Fibroblast of pulmonary artery (primary cell): ENCODE measurements around the gene ZIC1.

Experiments
- DNase-seq: peaks from one replicate; pipeline ENCODE4 v3.0.0-alpha.2; 2010; ENCODE audit warnings: low read depth
- H3K4me3 ChIP-seq: replicated peaks from 2 replicates; pipeline ENCODE4 v1.5.1; 2011; ENCODE audit warnings: low read depth, mild to moderate bottlenecking, control low read depth, low read length, moderate library complexity
- TF ChIP-seq, protein P1 (sequence below): IDR thresholded peaks from 2 replicates; pipeline ENCODE4 v1.5.1; 2011; ENCODE audit warnings: mild to moderate bottlenecking, control low read depth, low read length, inconsistent platforms; ENCODE audit errors: missing control alignments

The ZIC1 gene

DNA sequence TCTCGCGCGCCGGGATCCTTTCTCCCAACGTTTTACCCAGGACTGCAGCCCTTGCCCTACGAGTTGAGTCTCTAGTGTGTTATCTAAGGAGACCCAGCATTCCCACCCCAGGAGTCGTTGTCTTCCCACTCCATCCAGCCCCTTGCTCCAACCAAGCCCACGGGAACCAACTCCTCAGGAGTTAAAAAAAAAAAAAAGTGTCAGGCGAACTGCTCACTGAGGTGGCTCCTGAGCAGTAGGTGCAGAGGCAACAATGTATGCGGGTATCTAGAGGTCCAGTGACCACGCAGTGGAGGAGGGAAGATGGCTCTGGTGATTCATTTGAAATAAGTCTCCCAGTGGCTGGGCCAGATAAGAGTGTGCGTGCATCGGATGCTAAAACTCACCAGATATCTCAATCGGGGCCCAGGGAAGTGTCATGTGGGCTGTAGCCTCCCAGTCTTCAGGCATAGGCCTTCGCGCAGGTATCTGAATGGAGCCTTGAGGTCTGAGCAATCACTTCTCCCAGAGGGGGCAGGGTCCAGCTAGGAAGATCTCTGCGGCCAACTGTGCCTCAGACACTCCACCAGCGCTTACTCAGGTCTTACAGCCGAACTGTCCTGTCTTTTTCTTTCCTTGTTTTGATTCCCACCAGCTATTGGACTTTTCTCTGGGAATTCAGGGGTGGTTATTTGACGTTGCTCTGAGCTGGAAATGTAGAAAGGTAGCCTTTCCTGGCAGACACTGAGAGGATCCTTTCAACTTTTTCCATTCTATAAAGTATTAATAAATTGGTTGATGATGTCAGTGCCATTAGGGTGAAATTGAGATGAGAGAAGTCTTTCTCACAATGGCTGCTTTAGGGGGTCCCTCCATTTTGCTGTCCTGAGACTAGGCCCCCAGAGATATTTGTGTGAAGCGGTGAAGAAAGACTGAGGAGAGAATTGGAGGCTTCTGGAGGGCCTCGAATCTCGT lies 23.8 kb upstream of the ZIC1 start:
- H3K4me3 ChIP-seq: no peak overlapping the region
- DNase-seq: no peak
- TF ChIP-seq, protein P1, sequence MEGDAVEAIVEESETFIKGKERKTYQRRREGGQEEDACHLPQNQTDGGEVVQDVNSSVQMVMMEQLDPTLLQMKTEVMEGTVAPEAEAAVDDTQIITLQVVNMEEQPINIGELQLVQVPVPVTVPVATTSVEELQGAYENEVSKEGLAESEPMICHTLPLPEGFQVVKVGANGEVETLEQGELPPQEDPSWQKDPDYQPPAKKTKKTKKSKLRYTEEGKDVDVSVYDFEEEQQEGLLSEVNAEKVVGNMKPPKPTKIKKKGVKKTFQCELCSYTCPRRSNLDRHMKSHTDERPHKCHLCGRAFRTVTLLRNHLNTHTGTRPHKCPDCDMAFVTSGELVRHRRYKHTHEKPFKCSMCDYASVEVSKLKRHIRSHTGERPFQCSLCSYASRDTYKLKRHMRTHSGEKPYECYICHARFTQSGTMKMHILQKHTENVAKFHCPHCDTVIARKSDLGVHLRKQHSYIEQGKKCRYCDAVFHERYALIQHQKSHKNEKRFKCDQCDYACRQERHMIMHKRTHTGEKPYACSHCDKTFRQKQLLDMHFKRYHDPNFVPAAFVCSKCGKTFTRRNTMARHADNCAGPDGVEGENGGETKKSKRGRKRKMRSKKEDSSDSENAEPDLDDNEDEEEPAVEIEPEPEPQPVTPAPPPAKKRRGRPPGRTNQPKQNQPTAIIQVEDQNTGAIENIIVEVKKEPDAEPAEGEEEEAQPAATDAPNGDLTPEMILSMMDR: no peak

DNA sequence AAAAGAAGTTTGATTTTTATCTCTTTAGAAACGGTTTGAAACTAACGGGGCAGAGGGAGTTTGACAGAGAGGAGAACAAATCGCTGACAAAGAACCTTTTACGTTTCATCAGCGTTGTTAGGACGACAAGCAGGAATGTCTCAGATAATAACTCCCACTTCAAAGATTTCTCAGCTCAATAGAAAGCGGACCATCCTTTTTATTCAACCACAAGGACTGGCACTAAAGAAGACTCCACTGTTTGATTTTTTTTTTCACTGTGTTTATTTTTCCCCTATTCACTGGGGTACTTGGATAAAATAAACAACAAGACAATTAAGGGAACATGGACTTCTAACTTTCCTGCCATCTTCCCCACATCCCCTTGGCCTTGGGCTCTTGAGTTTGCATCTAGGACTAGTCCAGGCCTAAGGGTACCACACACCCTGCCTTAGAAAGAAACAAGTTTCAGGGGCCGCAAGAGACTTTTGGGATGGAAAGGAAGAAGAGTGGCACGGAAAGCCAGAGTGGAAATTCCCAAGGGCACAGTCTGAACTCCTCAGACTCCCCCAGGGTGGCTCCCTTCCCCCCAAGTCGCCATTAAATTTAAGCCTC lies 21.8 kb upstream of the ZIC1 start:
- DNase-seq: no peak
- TF ChIP-seq, protein P1: no peak
- H3K4me3 ChIP-seq: no peak overlapping the region

DNA sequence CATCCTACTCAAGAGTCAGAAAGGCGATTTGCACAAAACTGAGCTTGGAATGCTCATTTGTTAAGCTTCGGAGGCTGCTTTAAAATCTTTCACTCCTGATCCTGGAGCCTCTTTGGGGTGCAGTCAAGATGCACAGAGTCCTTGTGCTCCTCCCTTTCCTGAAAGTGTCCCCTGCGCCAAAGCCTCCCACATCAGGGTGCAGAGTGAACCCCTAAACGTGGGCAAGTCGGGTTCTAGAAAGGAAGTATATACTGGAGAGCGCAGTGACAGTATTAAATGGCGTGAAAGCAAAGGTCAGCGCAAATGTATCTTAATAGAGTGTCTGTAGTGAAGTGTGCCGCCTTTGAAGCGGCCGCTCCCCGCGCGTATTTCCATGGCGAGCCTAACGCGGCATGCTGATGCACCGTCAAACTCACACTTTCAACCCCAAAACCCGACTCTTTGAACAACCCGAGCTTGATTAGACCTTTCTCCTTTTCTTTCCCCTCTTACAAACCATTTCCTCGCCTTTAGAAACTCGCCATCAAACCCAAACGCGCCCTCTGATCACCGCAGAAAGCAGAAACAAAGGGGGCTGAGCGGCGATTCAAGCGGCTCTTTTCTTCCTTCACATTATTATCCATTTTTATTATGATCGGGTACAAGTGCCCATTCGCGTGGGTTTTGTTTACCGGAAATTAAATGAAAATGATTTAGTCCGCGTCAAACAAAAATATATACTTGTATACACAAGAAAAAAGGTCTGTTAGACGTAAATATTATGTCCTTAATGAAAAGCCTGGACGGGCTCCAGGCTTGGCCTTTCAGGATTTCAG lies 21.1 kb upstream of the ZIC1 start:
- no peak overlapping the region for H3K4me3 ChIP-seq
- no peak for DNase-seq
- TF ChIP-seq, protein P1: no peak

DNA sequence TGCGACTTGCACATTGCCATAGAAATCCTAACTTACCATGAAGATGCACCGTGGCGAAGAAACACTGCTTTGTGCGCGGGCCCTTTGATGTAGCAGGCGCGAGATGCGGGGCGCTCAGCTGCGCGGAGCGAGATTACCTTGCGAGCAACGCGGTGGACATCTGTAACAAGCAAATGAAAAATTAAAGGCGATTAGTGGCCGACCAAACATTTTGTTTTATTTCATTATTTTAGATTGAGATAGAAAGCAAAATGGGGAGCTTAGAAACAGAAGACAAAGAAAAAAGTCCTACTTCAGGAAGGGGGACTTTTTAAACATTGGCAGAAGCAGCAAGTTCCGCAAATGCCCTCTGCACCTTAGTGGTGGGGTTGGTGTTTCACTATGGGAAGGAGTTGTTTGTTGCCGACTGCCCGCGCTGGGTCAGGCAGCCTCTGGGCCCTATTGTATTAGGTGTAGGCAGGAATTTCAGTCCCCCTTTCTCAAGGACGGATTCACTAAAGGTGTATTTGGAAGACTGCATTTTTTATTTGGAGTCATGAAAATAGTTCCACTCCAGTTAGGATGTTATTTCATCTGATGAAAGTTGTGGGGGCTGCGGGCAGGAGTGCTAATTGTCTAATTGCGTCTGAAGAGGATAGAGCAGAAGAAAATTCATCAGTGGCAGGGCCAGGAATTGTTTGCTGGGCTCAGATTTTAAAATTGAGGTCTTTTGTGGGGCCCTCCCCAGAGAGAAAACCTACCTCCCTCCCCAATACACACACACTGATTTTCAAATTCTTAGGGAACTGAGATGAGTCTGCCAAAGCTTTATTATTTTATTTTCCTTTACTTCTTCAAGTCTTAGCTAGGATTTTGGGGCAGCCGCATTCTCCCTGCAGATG lies 20.2 kb upstream of the ZIC1 start:
- TF ChIP-seq, protein P1: no peak
- no peak overlapping the region for H3K4me3 ChIP-seq
- no peak for DNase-seq

DNA sequence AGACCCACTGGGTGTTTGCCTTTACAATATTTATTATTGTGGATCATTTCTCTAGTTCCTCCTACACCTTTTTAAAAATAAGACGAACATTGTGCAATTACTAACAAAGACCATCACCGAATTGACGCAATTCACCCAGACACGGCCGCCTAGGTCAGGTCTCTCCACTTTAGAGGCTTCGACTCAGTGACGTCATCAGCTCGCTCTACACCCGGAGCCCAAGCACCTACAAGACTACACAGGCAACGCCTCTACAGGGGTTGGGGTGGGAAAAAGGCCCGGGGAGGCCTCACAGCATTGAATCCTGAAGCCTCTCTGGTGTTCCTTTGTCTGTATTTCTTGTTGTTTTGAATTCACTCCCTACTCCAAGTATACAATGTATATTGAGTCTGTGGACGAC lies 19.4 kb upstream of the ZIC1 start:
- no peak for DNase-seq
- no peak overlapping the region for H3K4me3 ChIP-seq
- TF ChIP-seq, protein P1: no peak
